ENCODE measurements around the gene SHISAL2B.

DNA sequence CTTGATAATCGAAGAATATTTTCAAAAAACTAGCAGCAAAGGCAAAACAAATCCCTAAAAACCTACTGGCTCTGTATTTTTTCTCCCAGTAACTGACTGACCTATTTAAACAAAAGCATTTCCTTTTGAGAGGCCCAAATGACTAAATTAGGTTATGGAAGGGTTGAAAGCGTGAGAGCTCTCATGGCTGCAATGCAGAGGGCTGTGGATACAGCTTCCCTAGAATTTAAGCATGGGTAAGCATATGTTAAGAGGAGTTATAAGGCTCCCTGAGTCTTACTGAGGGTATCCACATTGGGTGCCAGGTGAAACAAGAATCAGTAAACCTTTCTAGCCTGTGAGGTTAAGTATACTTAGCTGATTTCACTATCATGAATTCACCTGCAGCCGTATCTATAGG lies 32.3 kb downstream of the SHISAL2B start:
- no peak for TF ChIP-seq CTCF (IDR thresholded peaks at IDR 0.05)
- no peak for TF ChIP-seq ZFX (IDR thresholded peaks at IDR 0.05; ENCODE audit: borderline replicate concordance)
